Measurements from ENCODE around the gene NFX1. TPM values are rescaled to one million over a fixed set of nuclear protein-coding genes. Genes with fewer than 3 reads are reported as not detected.

The NFX1 gene
- total and polyA plus RNA-seq, 9 of the 15 experiments (the other 6 are each of a cell fraction or from before 2014, with no cell fraction given), result 8.8 to 38.9 (median 26.8) TPM

DNA sequence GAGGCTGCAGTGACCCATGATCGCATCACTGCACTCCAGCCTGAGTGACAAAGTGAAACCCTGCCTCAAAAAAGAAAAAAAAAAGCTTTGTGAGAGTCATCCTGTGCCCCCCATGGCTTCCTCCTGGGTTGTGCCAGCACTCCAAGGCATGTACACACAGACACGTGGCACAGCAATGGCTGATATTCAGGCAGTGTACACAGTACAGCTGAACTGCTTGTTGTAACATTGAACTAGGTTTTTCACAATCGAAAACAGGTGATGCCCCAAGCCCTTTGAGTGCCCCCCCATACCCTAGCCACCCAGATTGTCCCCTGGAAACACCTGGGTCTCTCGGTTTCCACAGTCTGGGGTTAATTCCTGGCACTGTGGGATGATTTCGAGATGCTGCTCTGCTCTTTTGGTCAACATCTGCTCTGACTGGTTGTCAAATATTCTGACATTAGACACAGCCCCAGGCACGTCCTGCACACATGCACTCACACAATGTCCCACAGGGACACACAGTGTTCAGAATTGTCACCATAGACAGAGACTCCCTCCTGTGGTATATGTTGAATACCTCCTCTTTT lies 41.1 kb upstream of the NFX1 start:
- H3K4me3 ChIP-seq, result no peak overlapping the region
- H3K9ac ChIP-seq (ENCODE audit: insufficient read depth in 1 of 2, low read depth in 2 of 2, low read length in 2 of 2), result no peak overlapping the region
- CTCF ChIA-PET (ENCODE audit: low intra/inter-chr PET ratio), result interaction anchor here (0.5 kb wide), 1 partner anchor 1294 kb away, joined by 3 read pairs; no protein-coding TSS in a partner anchor
- H3K4me2 ChIP-seq (ENCODE audit: insufficient read depth, low read length), result no peak overlapping the region
- BruUV-seq (replicated peaks), result no TSS peak
- no peaks in the 10 kb centered on the region for H3K4me1 ChIP-seq (replicated peaks in 1 of 2; ENCODE audit: control insufficient read depth in 2 of 2, insufficient read depth in 2 of 2, low read length in 2 of 2)
- no peaks in the 10 kb centered on the region; the same call in 1 of the 2 replicates for H4K20me1 ChIP-seq (replicated peaks; ENCODE audit: control insufficient read depth, insufficient read depth, low read length)
- no peak for FAIRE-seq
- H2AFZ ChIP-seq (ENCODE audit: low read depth, low read length), result no peak overlapping the region
- H3K9me1 ChIP-seq (ENCODE audit: control insufficient read depth, insufficient read depth, low read length), result no peaks in the 10 kb centered on the region
- H3K36me3 ChIP-seq (ENCODE audit: control insufficient read depth, insufficient read depth, low read length), result peaks cover 20% of the 10 kb centered on the region; the same call in 2 of the 3 replicates
- intact Hi-C loops (cut with micrococcal nuclease), result no loop called here
- no peaks in the 10 kb centered on the region for H3K27me3 ChIP-seq (ENCODE audit: control insufficient read depth in 2 of 2, insufficient read depth in 2 of 2, low read length in 2 of 2)
- 48% methylated on average over 4 of the region's 6 CpGs for WGBS (ENCODE audit: insufficient coverage, low coverage, missing lambda C conversion rate)
- no peaks in the 10 kb centered on the region for H3K79me2 ChIP-seq (ENCODE audit: control insufficient read depth, insufficient read depth, low read length)
- peak; percentile 31; the same call in 2 of the 3 replicates for ATAC-seq
- H3K9me3 ChIP-seq (replicated peaks; ENCODE audit: control insufficient read depth, insufficient read depth, low read depth, low read length), result no peaks in the 10 kb centered on the region
- no peak overlapping the region for H3K27ac ChIP-seq (ENCODE audit: extremely low read depth, low read depth, low read length)
- DNase-seq (ENCODE audit: extremely low read depth in 1 of 4, low spot score in 3 of 4), result no peak
- in situ Hi-C loops (cut with MboI), result loop anchor here (25.0 kb wide), 2 partner anchors 687 to 862 kb away; partner anchors contain the start of genes ACO1, NDUFB6, SMIM27 and TOPORS
- POLR2A ChIA-PET, result interaction anchor here (0.6 to 2.6 kb wide), 7 partner anchors 9 to 356 kb away, joined by 3 to 10 read pairs (median 5); partner anchors contain the start of genes BAG1, CHMP5 and SPINK4
- TF ChIP-seq SMAD4 (CRISPR knock-in tag; conservative IDR thresholded peaks at IDR 0.05) (no peak), ZNF75A (CRISPR knock-in tag; IDR thresholded peaks at IDR 0.05) (no peak), FOXP1 (CRISPR knock-in tag; IDR thresholded peaks at IDR 0.05) (no peak), POLR2G (IDR thresholded peaks at IDR 0.05; ENCODE audit: low read depth, low read length) (no peak), TOE1 (IDR thresholded peaks at IDR 0.05; ENCODE audit: borderline replicate concordance) (no peak), TOE1 (CRISPR knock-in tag; IDR thresholded peaks at IDR 0.05; ENCODE audit: borderline replicate concordance, low read depth) (no peak), DIDO1 (tag; IDR thresholded peaks at IDR 0.05; ENCODE audit: low read depth) (no peak), ZNF12 (CRISPR knock-in tag; IDR thresholded peaks at IDR 0.05) (no peak), RBM15 (IDR thresholded peaks at IDR 0.05; ENCODE audit: insufficient read depth, low read length) (no peak), SMARCA5 (IDR thresholded peaks at IDR 0.05) (no peak), MTA1 (IDR thresholded peaks at IDR 0.05; ENCODE audit: borderline replicate concordance) (no peak), MAFK (IDR thresholded peaks at IDR 0.05; ENCODE audit: low read length) (no peak), CBX5 (IDR thresholded peaks at IDR 0.05; ENCODE audit: borderline replicate concordance, low read depth) (no peak), GABPB1 (CRISPR knock-in tag; IDR thresholded peaks at IDR 0.05) (no peak)
- TF ChIP-seq, protein P1, sequence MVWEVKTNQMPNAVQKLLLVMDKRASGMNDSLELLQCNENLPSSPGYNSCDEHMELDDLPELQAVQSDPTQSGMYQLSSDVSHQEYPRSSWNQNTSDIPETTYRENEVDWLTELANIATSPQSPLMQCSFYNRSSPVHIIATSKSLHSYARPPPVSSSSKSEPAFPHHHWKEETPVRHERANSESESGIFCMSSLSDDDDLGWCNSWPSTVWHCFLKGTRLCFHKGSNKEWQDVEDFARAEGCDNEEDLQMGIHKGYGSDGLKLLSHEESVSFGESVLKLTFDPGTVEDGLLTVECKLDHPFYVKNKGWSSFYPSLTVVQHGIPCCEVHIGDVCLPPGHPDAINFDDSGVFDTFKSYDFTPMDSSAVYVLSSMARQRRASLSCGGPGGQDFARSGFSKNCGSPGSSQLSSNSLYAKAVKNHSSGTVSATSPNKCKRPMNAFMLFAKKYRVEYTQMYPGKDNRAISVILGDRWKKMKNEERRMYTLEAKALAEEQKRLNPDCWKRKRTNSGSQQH (CRISPR knock-in tag; IDR thresholded peaks at IDR 0.05), result no peak
- TF ChIP-seq, protein P2, sequence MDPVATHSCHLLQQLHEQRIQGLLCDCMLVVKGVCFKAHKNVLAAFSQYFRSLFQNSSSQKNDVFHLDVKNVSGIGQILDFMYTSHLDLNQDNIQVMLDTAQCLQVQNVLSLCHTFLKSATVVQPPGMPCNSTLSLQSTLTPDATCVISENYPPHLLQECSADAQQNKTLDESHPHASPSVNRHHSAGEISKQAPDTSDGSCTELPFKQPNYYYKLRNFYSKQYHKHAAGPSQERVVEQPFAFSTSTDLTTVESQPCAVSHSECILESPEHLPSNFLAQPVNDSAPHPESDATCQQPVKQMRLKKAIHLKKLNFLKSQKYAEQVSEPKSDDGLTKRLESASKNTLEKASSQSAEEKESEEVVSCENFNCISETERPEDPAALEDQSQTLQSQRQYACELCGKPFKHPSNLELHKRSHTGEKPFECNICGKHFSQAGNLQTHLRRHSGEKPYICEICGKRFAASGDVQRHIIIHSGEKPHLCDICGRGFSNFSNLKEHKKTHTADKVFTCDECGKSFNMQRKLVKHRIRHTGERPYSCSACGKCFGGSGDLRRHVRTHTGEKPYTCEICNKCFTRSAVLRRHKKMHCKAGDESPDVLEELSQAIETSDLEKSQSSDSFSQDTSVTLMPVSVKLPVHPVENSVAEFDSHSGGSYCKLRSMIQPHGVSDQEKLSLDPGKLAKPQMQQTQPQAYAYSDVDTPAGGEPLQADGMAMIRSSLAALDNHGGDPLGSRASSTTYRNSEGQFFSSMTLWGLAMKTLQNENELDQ (CRISPR knock-in tag; IDR thresholded peaks at IDR 0.05; ENCODE audit: borderline replicate concordance), result no peak
- TF ChIP-seq, protein P3, sequence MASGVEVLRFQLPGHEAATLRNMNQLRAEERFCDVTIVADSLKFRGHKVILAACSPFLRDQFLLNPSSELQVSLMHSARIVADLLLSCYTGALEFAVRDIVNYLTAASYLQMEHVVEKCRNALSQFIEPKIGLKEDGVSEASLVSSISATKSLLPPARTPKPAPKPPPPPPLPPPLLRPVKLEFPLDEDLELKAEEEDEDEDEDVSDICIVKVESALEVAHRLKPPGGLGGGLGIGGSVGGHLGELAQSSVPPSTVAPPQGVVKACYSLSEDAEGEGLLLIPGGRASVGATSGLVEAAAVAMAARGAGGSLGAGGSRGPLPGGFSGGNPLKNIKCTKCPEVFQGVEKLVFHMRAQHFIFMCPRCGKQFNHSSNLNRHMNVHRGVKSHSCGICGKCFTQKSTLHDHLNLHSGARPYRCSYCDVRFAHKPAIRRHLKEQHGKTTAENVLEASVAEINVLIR (CRISPR knock-in tag; IDR thresholded peaks at IDR 0.05), result no peak
- TF ChIP-seq, protein P4, sequence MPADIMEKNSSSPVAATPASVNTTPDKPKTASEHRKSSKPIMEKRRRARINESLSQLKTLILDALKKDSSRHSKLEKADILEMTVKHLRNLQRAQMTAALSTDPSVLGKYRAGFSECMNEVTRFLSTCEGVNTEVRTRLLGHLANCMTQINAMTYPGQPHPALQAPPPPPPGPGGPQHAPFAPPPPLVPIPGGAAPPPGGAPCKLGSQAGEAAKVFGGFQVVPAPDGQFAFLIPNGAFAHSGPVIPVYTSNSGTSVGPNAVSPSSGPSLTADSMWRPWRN (IDR thresholded peaks at IDR 0.05; ENCODE audit: low read depth), result no peak

Data from K562 (cell line).